Fibroblast of pulmonary artery (primary cell): ENCODE results near the gene PPIP5K2.

ENCODE experiments used
- DNase-seq: peaks from one replicate; pipeline ENCODE4 v3.0.0-alpha.2; 2010; ENCODE audit warnings: low read depth
- H3K4me3 ChIP-seq: replicated peaks from 2 replicates; pipeline ENCODE4 v1.5.1; 2011; ENCODE audit warnings: low read depth, mild to moderate bottlenecking, control low read depth, low read length, moderate library complexity
- CTCF ChIP-seq: IDR thresholded peaks from 2 replicates; pipeline ENCODE4 v1.5.1; 2011; ENCODE audit warnings: mild to moderate bottlenecking, control low read depth, low read length, inconsistent platforms; ENCODE audit errors: missing control alignments

PPIP5K2 gene

GRCh38 chr5:103092676-103093075 is 27.4 kb upstream of the PPIP5K2 start:
- DNase-seq, result peak; percentile 10
- no peak for TF ChIP-seq CTCF
- no peak overlapping the region for H3K4me3 ChIP-seq

GRCh38 chr5:103093727-103094126 is 26.4 kb upstream of the PPIP5K2 start:
- DNase-seq, result no peak
- no peak for TF ChIP-seq CTCF
- no peak overlapping the region for H3K4me3 ChIP-seq

DNA sequence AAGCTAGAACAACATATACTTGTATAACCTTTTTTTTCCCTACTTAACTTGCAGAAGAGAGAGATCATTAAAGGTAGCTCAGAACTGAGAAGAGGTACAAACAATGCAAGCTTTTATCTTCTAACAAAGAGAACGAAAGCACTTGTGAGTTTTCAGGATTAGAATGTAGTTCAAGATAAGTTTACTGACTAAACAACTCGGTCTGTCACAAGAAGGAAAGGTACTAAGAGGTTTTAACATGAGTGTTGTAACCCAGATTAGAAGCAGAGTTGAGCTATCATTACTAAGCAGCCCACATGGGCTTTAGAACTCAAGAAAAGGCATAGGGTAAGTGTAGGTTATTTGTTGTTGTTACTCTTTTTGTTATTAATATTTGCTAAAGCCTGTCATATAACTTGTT is 25.4 kb upstream of the PPIP5K2 start:
- DNase-seq, result no peak
- TF ChIP-seq CTCF, result no peak
- H3K4me3 ChIP-seq, result no peak overlapping the region

DNA sequence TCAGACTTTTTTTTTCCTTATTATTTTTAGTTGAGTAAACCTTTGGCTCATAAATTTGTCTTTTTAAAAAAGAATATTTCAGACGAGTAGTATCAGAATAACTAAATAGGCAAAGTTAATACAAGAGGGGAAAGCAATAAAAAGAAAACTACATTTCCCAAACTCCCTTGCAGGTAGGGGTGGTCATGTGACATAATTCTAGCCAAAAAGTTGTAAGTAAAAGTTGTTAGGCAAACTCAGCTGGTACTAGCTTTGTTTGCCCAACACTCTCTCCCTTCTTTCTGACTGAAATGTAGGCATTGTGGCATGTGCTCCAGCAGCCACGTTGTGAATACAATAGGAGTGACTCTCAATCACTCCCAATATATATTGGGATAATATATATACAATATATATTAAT is 21.1 kb upstream of the PPIP5K2 start:
- peak; percentile 6 for DNase-seq
- TF ChIP-seq CTCF, result no peak

GRCh38 chr5:103101079-103101750 is 18.9 kb upstream of the PPIP5K2 start:
- H3K4me3 ChIP-seq, result no peak overlapping the region
- DNase-seq, result peak; percentile 3
- no peak for TF ChIP-seq CTCF

More for the DNA sequence above, 21.1 kb upstream of the PPIP5K2 start:
- H3K4me3 ChIP-seq, result no peak overlapping the region

DNA sequence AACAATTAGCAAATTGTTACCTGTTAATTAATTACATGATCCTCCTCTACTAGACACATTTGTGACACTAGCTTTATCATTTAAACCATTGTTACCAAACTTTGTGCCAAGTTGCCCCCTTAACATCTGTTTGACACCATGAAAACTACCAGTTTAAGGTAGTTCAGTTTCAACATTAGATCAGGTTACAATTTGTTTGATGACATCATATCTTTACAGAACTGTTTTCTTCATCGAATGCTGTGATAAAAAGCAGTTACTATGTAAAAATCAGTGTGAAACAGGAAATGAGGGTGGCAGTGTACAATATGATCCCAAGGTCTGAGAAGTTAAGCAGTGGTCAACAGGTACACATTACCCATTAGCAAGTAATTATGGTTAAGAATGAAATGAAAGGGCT is 17.9 kb upstream of the PPIP5K2 start:
- no peak overlapping the region for H3K4me3 ChIP-seq
- no peak for TF ChIP-seq CTCF
- DNase-seq, result no peak

- DNase-seq, result no peak
- TF ChIP-seq CTCF, result no peak
- no peak overlapping the region for H3K4me3 ChIP-seq
Observed at GRCh38 chr5:103108086-103108485, 12.0 kb upstream of the PPIP5K2 start.
